ENCODE measurements around the gene CDK5RAP1.

CDK5RAP1 gene

GRCh38 chr20:33339515-33340058 lies 61.7 kb downstream of the CDK5RAP1 start:
- Histone ChIP-seq H3K4me1 (ENCODE audit: control insufficient read depth in 1 of 2, insufficient read depth in 2 of 2, low read length in 2 of 2) (no peaks in the 10 kb centered on the region), H3K4me3 (ENCODE audit: low read depth in 1 of 2, low read length in 2 of 2) (no peak overlapping the region), H3K9me3 (ENCODE audit: control insufficient read depth in 1 of 2, low read length in 2 of 2) (no peaks in the 10 kb centered on the region), H3K27ac (ENCODE audit: low read length) (no peak overlapping the region), H3K36me3 (ENCODE audit: control insufficient read depth in 1 of 2, insufficient read depth in 2 of 2, low read length in 2 of 2) (no peaks in the 10 kb centered on the region), H3K27me3 (ENCODE audit: low read depth, low read length) (no peaks in the 10 kb centered on the region)

- H3K4me1 ChIP-seq (ENCODE audit: control insufficient read depth in 1 of 2, insufficient read depth in 2 of 2, low read length in 2 of 2), result no peaks in the 10 kb centered on the region
- H3K27me3 ChIP-seq (ENCODE audit: low read depth, low read length), result no peaks in the 10 kb centered on the region
- no peaks in the 10 kb centered on the region for H3K36me3 ChIP-seq (ENCODE audit: control insufficient read depth in 1 of 2, insufficient read depth in 2 of 2, low read length in 2 of 2)
Observed at GRCh38 chr20:33338467-33339258, 62.7 kb downstream of the CDK5RAP1 start.

DNA sequence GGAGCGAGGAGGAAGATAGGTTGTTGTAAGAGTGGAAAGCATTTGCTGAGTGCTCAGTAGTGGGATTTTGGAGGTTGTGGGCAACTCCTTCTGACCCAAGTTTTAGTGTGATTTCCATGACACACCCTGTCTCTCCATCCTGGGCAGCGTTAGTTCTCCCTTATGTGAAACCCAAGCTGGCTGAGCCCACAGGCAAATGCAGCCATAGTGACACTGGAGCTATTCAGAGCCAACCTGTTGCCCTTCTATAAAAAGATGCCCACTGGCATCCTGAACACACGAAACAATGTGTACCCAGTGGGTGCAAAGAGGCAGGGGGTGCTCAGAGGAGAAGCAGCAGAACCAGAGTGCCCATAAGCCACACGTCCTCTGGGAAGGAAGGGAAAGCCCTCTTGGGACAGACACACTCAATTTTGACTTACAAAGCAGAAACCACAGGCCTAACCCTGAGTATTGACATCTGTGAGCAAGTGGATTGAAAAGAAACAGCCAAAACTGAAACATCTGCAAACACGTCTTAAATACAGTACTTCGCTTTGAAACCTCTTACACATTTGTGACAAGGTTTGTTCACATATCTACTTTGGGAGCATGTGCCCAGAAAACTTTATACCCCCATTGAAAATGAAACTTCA lies 63.7 kb downstream of the CDK5RAP1 start:
- Histone ChIP-seq H3K4me3 (ENCODE audit: low read depth in 1 of 2, low read length in 2 of 2) (no peak overlapping the region), H3K27ac (ENCODE audit: low read length) (no peak overlapping the region), H3K36me3 (ENCODE audit: control insufficient read depth in 1 of 2, insufficient read depth in 2 of 2, low read length in 2 of 2) (no peaks in the 10 kb centered on the region), H3K9me3 (ENCODE audit: control insufficient read depth in 1 of 2, low read length in 2 of 2) (no peaks in the 10 kb centered on the region), H3K27me3 (ENCODE audit: low read depth, low read length) (no peaks in the 10 kb centered on the region), H3K4me1 (ENCODE audit: control insufficient read depth in 1 of 2, insufficient read depth in 2 of 2, low read length in 2 of 2) (no peaks in the 10 kb centered on the region)

More at GRCh38 chr20:33338467-33339258, 62.7 kb downstream of the CDK5RAP1 start:
- no peaks in the 10 kb centered on the region for H3K9me3 ChIP-seq (ENCODE audit: control insufficient read depth in 1 of 2, low read length in 2 of 2)
- H3K27ac ChIP-seq (ENCODE audit: low read length), result no peak overlapping the region
- H3K4me3 ChIP-seq (ENCODE audit: low read depth in 1 of 2, low read length in 2 of 2), result no peak overlapping the region

DNA sequence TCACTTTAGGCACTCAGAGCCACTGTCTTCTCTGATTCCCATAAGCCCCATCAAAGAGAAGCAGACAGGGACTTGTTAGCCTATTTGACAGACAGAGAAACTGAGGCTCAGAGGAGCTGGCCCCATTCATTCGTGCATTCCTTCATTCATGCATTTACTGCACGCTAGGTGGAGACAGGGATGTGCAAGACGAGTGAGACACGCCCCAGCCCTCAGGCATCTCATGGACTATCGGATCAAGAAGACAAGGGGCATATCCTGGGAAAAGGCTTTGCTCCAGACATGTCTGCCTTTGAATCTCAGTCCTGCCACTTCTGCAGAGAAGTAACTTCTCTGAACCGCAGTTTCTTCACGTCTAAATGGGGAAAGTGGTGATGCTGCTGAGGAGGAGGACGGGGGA lies 64.2 kb downstream of the CDK5RAP1 start:
- Histone ChIP-seq H3K9me3 (ENCODE audit: control insufficient read depth in 1 of 2, low read length in 2 of 2) (no peaks in the 10 kb centered on the region), H3K4me1 (ENCODE audit: control insufficient read depth in 1 of 2, insufficient read depth in 2 of 2, low read length in 2 of 2) (no peaks in the 10 kb centered on the region), H3K4me3 (ENCODE audit: low read depth in 1 of 2, low read length in 2 of 2) (no peak overlapping the region), H3K36me3 (ENCODE audit: control insufficient read depth in 1 of 2, insufficient read depth in 2 of 2, low read length in 2 of 2) (no peaks in the 10 kb centered on the region), H3K27ac (ENCODE audit: low read length) (no peak overlapping the region), H3K27me3 (ENCODE audit: low read depth, low read length) (no peaks in the 10 kb centered on the region)

DNA sequence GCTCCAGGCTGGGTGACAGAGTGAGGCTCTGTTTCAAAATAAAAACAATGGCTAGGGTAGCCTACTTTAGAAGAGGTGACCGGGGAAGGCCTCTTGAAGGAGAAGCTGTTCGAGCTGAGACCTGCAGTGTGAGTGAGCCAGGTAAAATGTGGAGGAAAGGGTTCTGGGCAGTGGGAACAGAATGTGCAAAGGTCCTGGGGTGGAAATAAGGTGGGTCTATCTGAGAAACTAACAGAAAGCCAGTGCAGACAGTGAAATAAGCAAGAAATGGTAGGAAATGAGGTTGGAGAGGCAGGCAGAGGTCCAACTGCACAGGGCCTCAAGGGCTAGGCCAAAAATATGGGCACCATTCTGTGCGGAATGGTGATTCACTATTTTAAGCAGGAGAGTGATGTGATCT lies 64.9 kb downstream of the CDK5RAP1 start:
- Histone ChIP-seq H3K36me3 (ENCODE audit: control insufficient read depth in 1 of 2, insufficient read depth in 2 of 2, low read length in 2 of 2) (no peaks in the 10 kb centered on the region), H3K4me1 (ENCODE audit: control insufficient read depth in 1 of 2, insufficient read depth in 2 of 2, low read length in 2 of 2) (no peaks in the 10 kb centered on the region), H3K27ac (ENCODE audit: low read length) (no peak overlapping the region), H3K27me3 (ENCODE audit: low read depth, low read length) (no peaks in the 10 kb centered on the region), H3K9me3 (ENCODE audit: control insufficient read depth in 1 of 2, low read length in 2 of 2) (no peaks in the 10 kb centered on the region), H3K4me3 (ENCODE audit: low read depth in 1 of 2, low read length in 2 of 2) (no peak overlapping the region)

- no peaks in the 10 kb centered on the region for H3K4me1 ChIP-seq (ENCODE audit: control insufficient read depth in 1 of 2, insufficient read depth in 2 of 2, low read length in 2 of 2)
- no peaks in the 10 kb centered on the region for H3K36me3 ChIP-seq (ENCODE audit: control insufficient read depth in 1 of 2, insufficient read depth in 2 of 2, low read length in 2 of 2)
- no peak overlapping the region for H3K4me3 ChIP-seq (ENCODE audit: low read depth in 1 of 2, low read length in 2 of 2)
- H3K27ac ChIP-seq (ENCODE audit: low read length), result no peak overlapping the region
- H3K27me3 ChIP-seq (ENCODE audit: low read depth, low read length), result no peaks in the 10 kb centered on the region
- H3K9me3 ChIP-seq (ENCODE audit: control insufficient read depth in 1 of 2, low read length in 2 of 2), result no peaks in the 10 kb centered on the region
Observed at GRCh38 chr20:33334111-33334510, 67.2 kb downstream of the CDK5RAP1 start.

DNA sequence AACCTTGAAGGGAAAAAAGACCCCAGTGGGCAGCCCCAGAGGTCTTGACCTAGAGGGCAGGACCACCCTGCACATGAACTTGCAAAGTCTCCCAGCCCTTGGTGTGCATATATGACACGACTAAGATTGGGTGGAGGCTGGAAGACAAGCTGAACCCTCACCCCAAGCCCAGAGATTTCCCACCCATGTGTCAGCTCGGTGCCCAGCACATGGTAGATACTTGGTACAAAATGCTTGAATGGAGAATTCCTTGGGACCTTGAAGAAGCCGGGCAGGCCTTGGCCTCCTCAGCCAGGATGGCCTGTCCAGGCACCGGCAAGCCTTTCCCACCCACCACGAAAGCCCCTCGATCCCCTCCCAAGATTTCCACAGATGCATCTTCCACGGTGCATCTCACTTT lies 67.7 kb downstream of the CDK5RAP1 start:
- Histone ChIP-seq H3K36me3 (ENCODE audit: control insufficient read depth in 1 of 2, insufficient read depth in 2 of 2, low read length in 2 of 2) (no peaks in the 10 kb centered on the region), H3K27me3 (ENCODE audit: low read depth, low read length) (no peaks in the 10 kb centered on the region), H3K27ac (ENCODE audit: low read length) (no peak overlapping the region), H3K9me3 (ENCODE audit: control insufficient read depth in 1 of 2, low read length in 2 of 2) (no peaks in the 10 kb centered on the region), H3K4me1 (ENCODE audit: control insufficient read depth in 1 of 2, insufficient read depth in 2 of 2, low read length in 2 of 2) (no peaks in the 10 kb centered on the region), H3K4me3 (ENCODE audit: low read depth in 1 of 2, low read length in 2 of 2) (no peak overlapping the region)

DNA sequence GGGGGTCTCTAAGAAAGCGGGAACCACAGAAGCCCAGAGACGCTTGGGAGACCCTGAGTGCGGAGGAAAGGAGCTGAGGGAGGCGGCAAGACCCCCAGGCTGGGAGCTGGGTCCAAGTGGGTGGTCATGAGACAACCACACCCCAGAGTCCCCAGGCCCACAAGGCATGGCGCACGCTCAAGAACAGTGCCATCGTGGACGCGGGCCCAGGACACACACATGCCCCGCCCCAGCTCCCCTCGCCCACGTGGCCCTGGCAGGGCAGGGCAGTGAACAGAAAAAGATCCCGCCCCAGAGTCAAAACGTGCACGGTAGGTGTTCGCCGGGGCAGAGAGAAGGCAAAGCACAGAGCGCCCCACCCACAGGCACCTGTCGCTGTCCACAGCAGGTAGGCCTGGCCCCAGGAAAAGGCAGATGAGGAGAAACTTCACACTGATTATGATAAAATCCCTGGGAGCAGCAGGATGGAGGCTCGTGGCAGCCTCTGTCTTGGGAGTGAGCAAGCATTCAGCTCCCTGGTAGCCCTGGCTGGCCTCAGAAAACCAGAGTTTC lies 68.3 kb downstream of the CDK5RAP1 start:
- H3K36me3 ChIP-seq (ENCODE audit: control insufficient read depth in 1 of 2, insufficient read depth in 2 of 2, low read length in 2 of 2), result no peaks in the 10 kb centered on the region
- no peak overlapping the region for H3K4me3 ChIP-seq (ENCODE audit: low read depth in 1 of 2, low read length in 2 of 2)
- H3K4me1 ChIP-seq (ENCODE audit: control insufficient read depth in 1 of 2, insufficient read depth in 2 of 2, low read length in 2 of 2), result no peaks in the 10 kb centered on the region
- H3K27me3 ChIP-seq (ENCODE audit: low read depth, low read length), result no peaks in the 10 kb centered on the region
- no peaks in the 10 kb centered on the region for H3K9me3 ChIP-seq (ENCODE audit: control insufficient read depth in 1 of 2, low read length in 2 of 2)
- no peak overlapping the region for H3K27ac ChIP-seq (ENCODE audit: low read length)

DNA sequence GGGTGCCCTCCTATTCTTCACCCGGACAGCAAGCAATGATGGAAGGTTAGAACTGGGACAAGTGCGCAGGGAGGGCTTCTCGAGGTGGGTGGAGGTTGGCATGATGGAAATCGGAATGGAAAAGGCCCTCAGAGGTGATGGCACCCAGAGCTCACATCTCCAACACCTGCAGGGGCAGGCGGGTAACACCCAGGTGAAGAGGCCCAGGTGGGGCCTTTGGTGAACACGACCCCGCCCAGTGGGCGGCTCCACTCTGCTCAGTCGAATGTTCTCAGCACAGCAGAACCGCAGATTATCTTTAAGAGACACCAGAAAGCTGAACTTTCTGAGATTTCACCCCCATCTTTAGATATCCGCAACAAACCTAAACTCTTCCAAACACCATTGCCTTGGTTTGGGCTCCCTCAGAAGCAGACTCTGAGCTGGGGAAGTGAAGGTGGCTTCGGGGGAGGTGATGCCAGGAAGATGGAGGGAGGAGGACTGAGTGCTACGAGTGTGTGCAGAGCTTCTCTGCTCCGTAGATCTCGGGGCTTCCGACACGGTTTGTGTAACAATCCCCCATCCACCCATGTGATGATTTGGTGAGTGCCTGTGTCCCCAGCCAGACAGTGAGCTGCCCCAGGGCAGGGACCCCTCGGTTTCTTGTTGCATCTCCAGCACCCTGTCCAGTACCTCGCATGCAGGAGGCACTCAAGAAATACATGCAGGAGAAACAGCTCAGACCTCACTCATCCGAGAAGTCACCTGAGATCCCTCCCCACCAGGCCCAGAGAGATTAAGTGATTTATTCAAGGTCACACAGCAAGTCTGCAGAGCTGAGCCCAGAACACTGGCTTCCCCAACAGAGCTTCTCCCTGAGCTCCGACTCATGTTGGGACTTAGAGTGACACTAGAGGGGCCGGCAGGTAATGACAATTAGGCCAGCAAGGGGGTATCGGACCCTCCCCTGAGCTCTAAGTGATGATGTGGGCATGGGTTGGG lies 72.9 kb downstream of the CDK5RAP1 start:
- H3K9me3 ChIP-seq (ENCODE audit: control insufficient read depth in 1 of 2, low read length in 2 of 2), result no peaks in the 10 kb centered on the region
- H3K27ac ChIP-seq (ENCODE audit: low read length), result no peak overlapping the region
- no peaks in the 10 kb centered on the region for H3K4me1 ChIP-seq (ENCODE audit: control insufficient read depth in 1 of 2, insufficient read depth in 2 of 2, low read length in 2 of 2)
- H3K4me3 ChIP-seq (ENCODE audit: low read depth in 1 of 2, low read length in 2 of 2), result no peak overlapping the region
- H3K36me3 ChIP-seq (ENCODE audit: control insufficient read depth in 1 of 2, insufficient read depth in 2 of 2, low read length in 2 of 2), result no peaks in the 10 kb centered on the region
- H3K27me3 ChIP-seq (ENCODE audit: low read depth, low read length), result no peaks in the 10 kb centered on the region

DNA sequence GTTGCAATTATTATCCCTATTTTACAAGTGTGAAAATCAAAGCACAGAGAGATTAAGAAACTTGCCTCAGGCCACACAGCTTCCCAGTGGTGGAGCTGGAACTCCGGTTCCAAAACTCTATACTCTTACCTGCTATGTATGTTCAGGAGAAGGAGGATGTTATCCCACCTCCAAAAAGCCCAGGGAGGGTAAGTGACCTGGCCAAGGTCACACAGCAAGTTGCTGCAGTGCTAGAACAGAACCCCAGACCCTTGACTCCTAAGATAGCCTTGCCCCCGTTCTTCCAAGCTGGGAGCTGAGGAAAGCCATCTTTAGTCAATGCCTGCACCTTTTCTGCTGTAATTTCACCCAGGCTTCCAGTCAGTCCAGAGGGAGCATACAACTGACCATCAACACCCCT lies 76.0 kb downstream of the CDK5RAP1 start:
- H3K4me1 ChIP-seq (ENCODE audit: control insufficient read depth in 1 of 2, insufficient read depth in 2 of 2, low read length in 2 of 2), result no peaks in the 10 kb centered on the region
- no peak overlapping the region for H3K4me3 ChIP-seq (ENCODE audit: low read depth in 1 of 2, low read length in 2 of 2)
- H3K9me3 ChIP-seq (ENCODE audit: control insufficient read depth in 1 of 2, low read length in 2 of 2), result no peaks in the 10 kb centered on the region
- no peaks in the 10 kb centered on the region for H3K27me3 ChIP-seq (ENCODE audit: low read depth, low read length)
- no peak overlapping the region for H3K27ac ChIP-seq (ENCODE audit: low read length)
- H3K36me3 ChIP-seq (ENCODE audit: control insufficient read depth in 1 of 2, insufficient read depth in 2 of 2, low read length in 2 of 2), result no peaks in the 10 kb centered on the region

DNA sequence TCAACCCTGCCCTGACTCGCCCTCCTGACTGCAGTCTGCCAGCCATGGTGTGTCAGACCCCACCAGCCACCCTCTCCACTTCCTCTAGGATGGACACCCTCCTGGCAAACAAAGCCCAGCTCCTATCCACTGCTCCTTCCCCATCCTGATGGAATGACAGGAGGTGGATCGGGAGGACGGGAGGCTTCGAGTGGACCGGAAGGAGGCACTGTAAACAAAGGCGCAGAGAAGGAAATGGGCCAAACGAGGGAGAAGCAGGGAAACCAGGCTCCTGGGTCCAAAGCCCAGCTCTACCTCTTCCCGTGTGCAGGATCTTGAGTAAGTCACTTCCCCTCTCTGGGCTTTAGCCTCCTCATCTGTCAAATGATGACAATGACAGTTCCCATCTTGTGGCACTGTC lies 78.1 kb downstream of the CDK5RAP1 start:
- no peaks in the 10 kb centered on the region for H3K4me1 ChIP-seq (ENCODE audit: control insufficient read depth in 1 of 2, insufficient read depth in 2 of 2, low read length in 2 of 2)
- no peak overlapping the region for H3K4me3 ChIP-seq (ENCODE audit: low read depth in 1 of 2, low read length in 2 of 2)

More for the DNA sequence above, 78.1 kb downstream of the CDK5RAP1 start:
- H3K27me3 ChIP-seq (ENCODE audit: low read depth, low read length), result no peaks in the 10 kb centered on the region
- H3K36me3 ChIP-seq (ENCODE audit: control insufficient read depth in 1 of 2, insufficient read depth in 2 of 2, low read length in 2 of 2), result no peaks in the 10 kb centered on the region
- no peak overlapping the region for H3K27ac ChIP-seq (ENCODE audit: low read length)
- no peaks in the 10 kb centered on the region for H3K9me3 ChIP-seq (ENCODE audit: control insufficient read depth in 1 of 2, low read length in 2 of 2)
